ENCODE measurements around the gene RBMS1.

The RBMS1 gene

GRCh38 chr2:160264308-160264707 is 229.3 kb downstream of the RBMS1 start:
- H3K9me3 ChIP-seq (ENCODE audit: insufficient read depth, low read length) = no peaks in the 10 kb centered on the region
- no peaks in the 10 kb centered on the region for H3K27me3 ChIP-seq (ENCODE audit: low read depth, low read length)
- H3K79me2 ChIP-seq (ENCODE audit: low read length) = no peaks in the 10 kb centered on the region
- no peak overlapping the region for H3K27ac ChIP-seq (ENCODE audit: low read length)
- no peaks in the 10 kb centered on the region for H3K36me3 ChIP-seq (replicated peaks; ENCODE audit: low read depth, low read length)
- no peak overlapping the region for H3K4me2 ChIP-seq (ENCODE audit: low read length)
- no peak overlapping the region for H3K9ac ChIP-seq (ENCODE audit: low read length)
- peaks cover 16% of the 10 kb centered on the region for H3K4me1 ChIP-seq (ENCODE audit: low read length)
- H3K4me3 ChIP-seq (ENCODE audit: low read length) = no peak overlapping the region
- no peaks in the 10 kb centered on the region for H4K20me1 ChIP-seq (ENCODE audit: insufficient read depth, low read length)
- TF ChIP-seq CTCF (IDR thresholded peaks at IDR 0.05; ENCODE audit: low read depth, low read length) (no peak), EZH2phosphoT487 (IDR thresholded peaks at IDR 0.05; ENCODE audit: low read depth) (no peak)
- no peak overlapping the region for H2AFZ ChIP-seq (ENCODE audit: low read depth, low read length)

- no peaks in the 10 kb centered on the region for H4K20me1 ChIP-seq (ENCODE audit: insufficient read depth, low read length)
- H3K9ac ChIP-seq (ENCODE audit: low read length) = no peak overlapping the region
- H3K36me3 ChIP-seq (replicated peaks; ENCODE audit: low read depth, low read length) = no peaks in the 10 kb centered on the region
- no peak overlapping the region for H2AFZ ChIP-seq (ENCODE audit: low read depth, low read length)
- H3K4me3 ChIP-seq (ENCODE audit: low read length) = no peak overlapping the region
- H3K4me1 ChIP-seq (ENCODE audit: low read length) = peaks cover 14% of the 10 kb centered on the region
- no peak overlapping the region for H3K27ac ChIP-seq (ENCODE audit: low read length)
- H3K4me2 ChIP-seq (ENCODE audit: low read length) = no peak overlapping the region
- H3K79me2 ChIP-seq (ENCODE audit: low read length) = no peaks in the 10 kb centered on the region
- no peaks in the 10 kb centered on the region for H3K27me3 ChIP-seq (ENCODE audit: low read depth, low read length)
- no peak for TF ChIP-seq CTCF (IDR thresholded peaks at IDR 0.05; ENCODE audit: low read depth, low read length)
- TF ChIP-seq EZH2phosphoT487 (IDR thresholded peaks at IDR 0.05; ENCODE audit: low read depth) = no peak
- no peaks in the 10 kb centered on the region for H3K9me3 ChIP-seq (ENCODE audit: insufficient read depth, low read length)
These were observed 231.9 kb downstream of the RBMS1 start for GRCh38 chr2:160261732-160262131.

- Histone ChIP-seq H3K4me3 (ENCODE audit: low read length) (no peak overlapping the region), H3K4me2 (ENCODE audit: low read length) (no peak overlapping the region), H4K20me1 (ENCODE audit: insufficient read depth, low read length) (no peaks in the 10 kb centered on the region), H3K27me3 (ENCODE audit: low read depth, low read length) (no peaks in the 10 kb centered on the region), H3K9me3 (ENCODE audit: insufficient read depth, low read length) (no peaks in the 10 kb centered on the region), H3K27ac (ENCODE audit: low read length) (no peak overlapping the region), H3K36me3 (replicated peaks; ENCODE audit: low read depth, low read length) (no peaks in the 10 kb centered on the region), H2AFZ (ENCODE audit: low read depth, low read length) (no peak overlapping the region), H3K4me1 (ENCODE audit: low read length) (no peaks in the 10 kb centered on the region), H3K79me2 (ENCODE audit: low read length) (no peaks in the 10 kb centered on the region), H3K9ac (ENCODE audit: low read length) (no peak overlapping the region)
- no peak for TF ChIP-seq EZH2phosphoT487 (IDR thresholded peaks at IDR 0.05; ENCODE audit: low read depth)
- no peak for TF ChIP-seq CTCF (IDR thresholded peaks at IDR 0.05; ENCODE audit: low read depth, low read length)
These were observed 235.2 kb downstream of the RBMS1 start for GRCh38 chr2:160258492-160258805.

GRCh38 chr2:160257743-160258491 is 235.7 kb downstream of the RBMS1 start:
- no peak overlapping the region for H3K4me2 ChIP-seq (ENCODE audit: low read length)
- no peaks in the 10 kb centered on the region for H3K79me2 ChIP-seq (ENCODE audit: low read length)

More at GRCh38 chr2:160257743-160258491, 235.7 kb downstream of the RBMS1 start:
- Histone ChIP-seq H3K9ac (ENCODE audit: low read length) (no peak overlapping the region), H3K27me3 (ENCODE audit: low read depth, low read length) (no peaks in the 10 kb centered on the region), H3K27ac (ENCODE audit: low read length) (no peak overlapping the region), H3K4me3 (ENCODE audit: low read length) (no peak overlapping the region), H4K20me1 (ENCODE audit: insufficient read depth, low read length) (no peaks in the 10 kb centered on the region), H3K36me3 (replicated peaks; ENCODE audit: low read depth, low read length) (no peaks in the 10 kb centered on the region), H2AFZ (ENCODE audit: low read depth, low read length) (no peak overlapping the region), H3K4me1 (ENCODE audit: low read length) (peaks cover 1% of the 10 kb centered on the region), H3K9me3 (ENCODE audit: insufficient read depth, low read length) (no peaks in the 10 kb centered on the region)
- no peak for TF ChIP-seq EZH2phosphoT487 (IDR thresholded peaks at IDR 0.05; ENCODE audit: low read depth)
- TF ChIP-seq CTCF (IDR thresholded peaks at IDR 0.05; ENCODE audit: low read depth, low read length) = no peak

Measured in OCI-LY3 (cell line).